Keratinocyte (primary cell): Measurements from ENCODE around the gene LRBA.

ENCODE experiments used
- EZH2 ChIP-seq: IDR thresholded peaks from one replicate; pipeline ENCODE4 v1.6.1; 2012; ENCODE audit warnings: inconsistent platforms, mild to moderate bottlenecking, low read length, moderate library complexity
- TF ChIP-seq, protein P1 (sequence below), 3 experiments: IDR thresholded peaks in 1 of 3; conservative IDR thresholded peaks in 1 of 3; optimal IDR thresholded peaks in 1 of 3; 2 replicates in 2 of 3; 3 replicates in 1 of 3; pipeline versions ENCODE3 to v1.5.1; 2011; ENCODE audit warnings: low read length in 3 of 3, mild to moderate bottlenecking in 3 of 3, moderate library complexity in 2 of 3, control low read depth in 1 of 3, inconsistent platforms in 1 of 3; ENCODE audit not compliant: insufficient read depth in 2 of 3; ENCODE audit errors: extremely low read depth in 1 of 3

GRCh38 chr4:151012376-151012775 is 2.7 kb downstream of the LRBA start:
- TF ChIP-seq, protein P1, sequence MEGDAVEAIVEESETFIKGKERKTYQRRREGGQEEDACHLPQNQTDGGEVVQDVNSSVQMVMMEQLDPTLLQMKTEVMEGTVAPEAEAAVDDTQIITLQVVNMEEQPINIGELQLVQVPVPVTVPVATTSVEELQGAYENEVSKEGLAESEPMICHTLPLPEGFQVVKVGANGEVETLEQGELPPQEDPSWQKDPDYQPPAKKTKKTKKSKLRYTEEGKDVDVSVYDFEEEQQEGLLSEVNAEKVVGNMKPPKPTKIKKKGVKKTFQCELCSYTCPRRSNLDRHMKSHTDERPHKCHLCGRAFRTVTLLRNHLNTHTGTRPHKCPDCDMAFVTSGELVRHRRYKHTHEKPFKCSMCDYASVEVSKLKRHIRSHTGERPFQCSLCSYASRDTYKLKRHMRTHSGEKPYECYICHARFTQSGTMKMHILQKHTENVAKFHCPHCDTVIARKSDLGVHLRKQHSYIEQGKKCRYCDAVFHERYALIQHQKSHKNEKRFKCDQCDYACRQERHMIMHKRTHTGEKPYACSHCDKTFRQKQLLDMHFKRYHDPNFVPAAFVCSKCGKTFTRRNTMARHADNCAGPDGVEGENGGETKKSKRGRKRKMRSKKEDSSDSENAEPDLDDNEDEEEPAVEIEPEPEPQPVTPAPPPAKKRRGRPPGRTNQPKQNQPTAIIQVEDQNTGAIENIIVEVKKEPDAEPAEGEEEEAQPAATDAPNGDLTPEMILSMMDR (optimal IDR thresholded peaks at IDR 0.05 in 1 of 3, IDR thresholded peaks at IDR 0.05 in 1 of 3, conservative IDR thresholded peaks at IDR 0.05 in 1 of 3; ENCODE audit: extremely low read depth in 1 of 3, insufficient read depth in 2 of 3, low read length in 3 of 3), result no peak
- no peak for TF ChIP-seq EZH2
